Liver (tissue), 9 donors: Measurements from ENCODE around the gene C1QTNF3. TPM values are rescaled to one million over a fixed set of nuclear protein-coding genes. Genes with fewer than 3 reads are reported as not detected.

Experiments used
- DNase-seq: peaks from one replicate; pipeline ENCODE4 v3.0.0-alpha.2; 2017; ENCODE audit warnings: low spot score
- H3K27ac ChIP-seq, 2 donors: one replicate each; pipeline ENCODE4 v1.7.0; 2013; ENCODE audit warnings: inconsistent platforms in 2 of 2, low read length in 2 of 2, control low read depth in 1 of 2, low read depth in 1 of 2, mild to moderate bottlenecking in 1 of 2
- H3K27me3 ChIP-seq, 4 donors: one replicate each; pipeline versions ENCODE4 v1.6.1 to v1.7.0; 2013; ENCODE audit warnings: low read length in 3 of 4, inconsistent platforms in 1 of 4, mild to moderate bottlenecking in 1 of 4, moderate library complexity in 1 of 4; ENCODE audit not compliant: control insufficient read depth in 4 of 4, insufficient read depth in 4 of 4
- H3K36me3 ChIP-seq, 4 donors: one replicate each; pipeline versions ENCODE4 v1.6.1 to v1.7.0; 2013; ENCODE audit warnings: low read length in 3 of 4, mild to moderate bottlenecking in 3 of 4, low read depth in 1 of 4, moderate library complexity in 1 of 4; ENCODE audit not compliant: control insufficient read depth in 4 of 4, insufficient read depth in 3 of 4
- H3K4me1 ChIP-seq, 4 donors: one replicate each; pipeline versions ENCODE4 v1.6.1 to v1.7.0; 2013; ENCODE audit warnings: low read length in 3 of 4, mild to moderate bottlenecking in 3 of 4, moderate library complexity in 1 of 4; ENCODE audit not compliant: control insufficient read depth in 4 of 4, insufficient read depth in 4 of 4
- H3K4me3 ChIP-seq, 3 donors: one replicate each; pipeline versions ENCODE4 v1.6.1 to v1.7.0; 2013; ENCODE audit warnings: low read length in 3 of 3, control low read depth in 1 of 3, low read depth in 1 of 3, mild to moderate bottlenecking in 1 of 3
- H3K9ac ChIP-seq, 2 donors: one replicate each; pipeline ENCODE4 v1.7.0; 2013; ENCODE audit warnings: low read length in 2 of 2, mild to moderate bottlenecking in 2 of 2, moderate library complexity in 2 of 2, control low read depth in 1 of 2, low read depth in 1 of 2
- H3K9me3 ChIP-seq, 4 donors: one replicate each; pipeline versions ENCODE4 v1.6.1 to v1.7.0; 2013; ENCODE audit warnings: low read length in 3 of 4; ENCODE audit not compliant: control insufficient read depth in 4 of 4
- EGR1 ChIP-seq, 2 donors: IDR thresholded peaks; 2 replicates each; pipeline ENCODE4 v1.6.1; 2016 to 2018; ENCODE audit warnings: antibody characterized with exemption in 2 of 2, low read depth in 2 of 2
- FOXA2 ChIP-seq: IDR thresholded peaks from 2 replicates; pipeline ENCODE4 v1.6.1; 2016; ENCODE audit warnings: antibody characterized with exemption
- GABPA ChIP-seq, 2 donors: IDR thresholded peaks in 1 of 2; conservative IDR thresholded peaks in 1 of 2; 2 replicates each; pipeline ENCODE4 v1.6.1; 2016; ENCODE audit warnings: antibody characterized with exemption in 2 of 2, mild to moderate bottlenecking in 1 of 2, moderate library complexity in 1 of 2
- HNF4A ChIP-seq, 2 donors: conservative IDR thresholded peaks; 2 replicates each; pipeline ENCODE4 v1.6.1; 2016; ENCODE audit warnings: antibody characterized with exemption in 2 of 2, mild to moderate bottlenecking in 2 of 2
- HNF4G ChIP-seq: IDR thresholded peaks from 2 replicates; pipeline ENCODE4 v1.6.1; 2016; ENCODE audit warnings: antibody characterized with exemption
- NR2F2 ChIP-seq: IDR thresholded peaks from 2 replicates; pipeline ENCODE4 v1.6.1; 2016; ENCODE audit warnings: antibody characterized with exemption
- RAD21 ChIP-seq, 2 donors: IDR thresholded peaks; 2 replicates each; pipeline ENCODE4 v1.6.1; 2016; ENCODE audit warnings: antibody characterized with exemption in 2 of 2, mild to moderate bottlenecking in 2 of 2
- RXRA ChIP-seq, 2 donors: IDR thresholded peaks; 2 replicates each; pipeline ENCODE4 v1.6.1; 2017 to 2018; ENCODE audit warnings: antibody characterized with exemption in 2 of 2, mild to moderate bottlenecking in 1 of 2
- TAF1 ChIP-seq: conservative IDR thresholded peaks from 2 replicates; pipeline ENCODE4 v1.6.1; 2016; ENCODE audit warnings: antibody characterized with exemption, mild to moderate bottlenecking
- YY1 ChIP-seq: IDR thresholded peaks from 2 replicates; pipeline ENCODE4 v1.6.1; 2016; ENCODE audit warnings: antibody characterized with exemption, mild to moderate bottlenecking
- WGBS: extraction: QIAGEN DNeasy Blood & Tissue Kit; methylation state at CpG from one replicate; pipeline ENCODE4 v1.1.7; 2013; 5-methylcytosine and 5-hydroxymethylcytosine counted together
- polyA plus RNA-seq, 2 donors: library from polyadenylated mRNA; stranded (reverse) in 1 of 2; unstranded in 1 of 2; fragments of 200-250 nt in 1 of 2; fragments of >200 nt in 1 of 2; fragmentation: Nextera tagmentation in 1 of 2; extraction: Ambion mirVana in 1 of 2; gene quantifications; one replicate each; pipeline versions ENCODE4 v1.2.1 to v1.2.3, GENCODE V29; 2013 to 2015
- total RNA-seq, 2 donors: library from RNA; depleted of rRNA; stranded (reverse); fragments of >200 nt; gene quantifications; one replicate each; pipeline ENCODE4 v1.2.3, GENCODE V29; 2014
- TF ChIP-seq, protein P1 (sequence below): IDR thresholded peaks from 2 replicates; pipeline ENCODE4 v1.6.1; 2016; ENCODE audit warnings: antibody characterized with exemption
- TF ChIP-seq, protein P2 (sequence below): fragments of 150-350 bp; IDR thresholded peaks from 2 replicates; pipeline ENCODE4 v1.5.1; 2017; ENCODE audit warnings: improper control_type of control experiment, low read depth, low read length; ENCODE audit not compliant: missing input control
- TF ChIP-seq, protein P3 (sequence below): IDR thresholded peaks from 2 replicates; pipeline ENCODE4 v1.6.1; 2016; ENCODE audit warnings: antibody characterized with exemption
- TF ChIP-seq, protein P4 (sequence below): IDR thresholded peaks from 2 replicates; pipeline ENCODE4 v1.6.1; 2016; ENCODE audit warnings: antibody characterized with exemption
- TF ChIP-seq, protein P5 (sequence below): IDR thresholded peaks from 2 replicates; pipeline ENCODE4 v1.6.1; 2016; ENCODE audit warnings: antibody characterized with exemption, mild to moderate bottlenecking
- donor health status: healthy.
- donor health status: healthy.
- donor health status: healthy.
- donor health status: healthy.
- donor health status: healthy.

The C1QTNF3 gene
- total and polyA plus RNA-seq, 4 donors, result 0.81 to 6.2 (median 2.5) TPM

DNA sequence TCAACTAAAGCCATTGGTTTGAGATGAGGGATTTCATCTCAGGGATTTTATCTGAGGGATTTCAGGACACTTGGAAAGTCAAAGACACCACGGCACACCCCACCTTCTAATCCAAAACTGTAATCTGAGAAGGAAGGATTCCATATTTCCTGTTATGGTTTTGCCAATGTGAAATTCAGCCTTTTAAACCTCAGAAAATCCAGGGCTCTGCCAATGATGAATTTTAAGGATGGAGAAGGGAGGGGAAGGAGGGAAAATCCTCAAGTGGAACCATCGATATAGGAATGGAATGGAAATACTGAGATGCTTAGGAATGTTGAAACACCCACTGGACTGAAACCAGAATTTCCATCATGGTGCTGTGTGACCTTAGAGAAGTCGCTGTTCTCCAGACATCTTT, 5.3 kb downstream of the C1QTNF3 start:
- no peak for TF ChIP-seq HNF4A (conservative IDR thresholded peaks at IDR 0.05)
- no peak for TF ChIP-seq TAF1
- no peak for TF ChIP-seq GABPA (IDR thresholded peaks at IDR 0.05 in 1 of 2, conservative IDR thresholded peaks at IDR 0.05 in 1 of 2)
- no peak for TF ChIP-seq YY1
- no peak for TF ChIP-seq NR2F2
- TF ChIP-seq RAD21 (IDR thresholded peaks at IDR 0.05), result no peak
- no peak for TF ChIP-seq FOXA2
- no peak for TF ChIP-seq EGR1 (IDR thresholded peaks at IDR 0.05; ENCODE audit: low read depth in 2 of 2)
- TF ChIP-seq, protein P1, sequence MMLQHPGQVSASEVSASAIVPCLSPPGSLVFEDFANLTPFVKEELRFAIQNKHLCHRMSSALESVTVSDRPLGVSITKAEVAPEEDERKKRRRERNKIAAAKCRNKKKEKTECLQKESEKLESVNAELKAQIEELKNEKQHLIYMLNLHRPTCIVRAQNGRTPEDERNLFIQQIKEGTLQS, result no peak
- TF ChIP-seq, protein P2, sequence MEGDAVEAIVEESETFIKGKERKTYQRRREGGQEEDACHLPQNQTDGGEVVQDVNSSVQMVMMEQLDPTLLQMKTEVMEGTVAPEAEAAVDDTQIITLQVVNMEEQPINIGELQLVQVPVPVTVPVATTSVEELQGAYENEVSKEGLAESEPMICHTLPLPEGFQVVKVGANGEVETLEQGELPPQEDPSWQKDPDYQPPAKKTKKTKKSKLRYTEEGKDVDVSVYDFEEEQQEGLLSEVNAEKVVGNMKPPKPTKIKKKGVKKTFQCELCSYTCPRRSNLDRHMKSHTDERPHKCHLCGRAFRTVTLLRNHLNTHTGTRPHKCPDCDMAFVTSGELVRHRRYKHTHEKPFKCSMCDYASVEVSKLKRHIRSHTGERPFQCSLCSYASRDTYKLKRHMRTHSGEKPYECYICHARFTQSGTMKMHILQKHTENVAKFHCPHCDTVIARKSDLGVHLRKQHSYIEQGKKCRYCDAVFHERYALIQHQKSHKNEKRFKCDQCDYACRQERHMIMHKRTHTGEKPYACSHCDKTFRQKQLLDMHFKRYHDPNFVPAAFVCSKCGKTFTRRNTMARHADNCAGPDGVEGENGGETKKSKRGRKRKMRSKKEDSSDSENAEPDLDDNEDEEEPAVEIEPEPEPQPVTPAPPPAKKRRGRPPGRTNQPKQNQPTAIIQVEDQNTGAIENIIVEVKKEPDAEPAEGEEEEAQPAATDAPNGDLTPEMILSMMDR, result no peak
- TF ChIP-seq HNF4G, result no peak
- no peak for TF ChIP-seq RXRA (IDR thresholded peaks at IDR 0.05)
- TF ChIP-seq, protein P3, sequence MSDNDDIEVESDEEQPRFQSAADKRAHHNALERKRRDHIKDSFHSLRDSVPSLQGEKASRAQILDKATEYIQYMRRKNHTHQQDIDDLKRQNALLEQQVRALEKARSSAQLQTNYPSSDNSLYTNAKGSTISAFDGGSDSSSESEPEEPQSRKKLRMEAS, result no peak
- TF ChIP-seq, protein P4, sequence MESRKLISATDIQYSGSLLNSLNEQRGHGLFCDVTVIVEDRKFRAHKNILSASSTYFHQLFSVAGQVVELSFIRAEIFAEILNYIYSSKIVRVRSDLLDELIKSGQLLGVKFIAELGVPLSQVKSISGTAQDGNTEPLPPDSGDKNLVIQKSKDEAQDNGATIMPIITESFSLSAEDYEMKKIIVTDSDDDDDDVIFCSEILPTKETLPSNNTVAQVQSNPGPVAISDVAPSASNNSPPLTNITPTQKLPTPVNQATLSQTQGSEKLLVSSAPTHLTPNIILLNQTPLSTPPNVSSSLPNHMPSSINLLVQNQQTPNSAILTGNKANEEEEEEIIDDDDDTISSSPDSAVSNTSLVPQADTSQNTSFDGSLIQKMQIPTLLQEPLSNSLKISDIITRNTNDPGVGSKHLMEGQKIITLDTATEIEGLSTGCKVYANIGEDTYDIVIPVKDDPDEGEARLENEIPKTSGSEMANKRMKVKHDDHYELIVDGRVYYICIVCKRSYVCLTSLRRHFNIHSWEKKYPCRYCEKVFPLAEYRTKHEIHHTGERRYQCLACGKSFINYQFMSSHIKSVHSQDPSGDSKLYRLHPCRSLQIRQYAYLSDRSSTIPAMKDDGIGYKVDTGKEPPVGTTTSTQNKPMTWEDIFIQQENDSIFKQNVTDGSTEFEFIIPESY, result no peak
- TF ChIP-seq, protein P5, sequence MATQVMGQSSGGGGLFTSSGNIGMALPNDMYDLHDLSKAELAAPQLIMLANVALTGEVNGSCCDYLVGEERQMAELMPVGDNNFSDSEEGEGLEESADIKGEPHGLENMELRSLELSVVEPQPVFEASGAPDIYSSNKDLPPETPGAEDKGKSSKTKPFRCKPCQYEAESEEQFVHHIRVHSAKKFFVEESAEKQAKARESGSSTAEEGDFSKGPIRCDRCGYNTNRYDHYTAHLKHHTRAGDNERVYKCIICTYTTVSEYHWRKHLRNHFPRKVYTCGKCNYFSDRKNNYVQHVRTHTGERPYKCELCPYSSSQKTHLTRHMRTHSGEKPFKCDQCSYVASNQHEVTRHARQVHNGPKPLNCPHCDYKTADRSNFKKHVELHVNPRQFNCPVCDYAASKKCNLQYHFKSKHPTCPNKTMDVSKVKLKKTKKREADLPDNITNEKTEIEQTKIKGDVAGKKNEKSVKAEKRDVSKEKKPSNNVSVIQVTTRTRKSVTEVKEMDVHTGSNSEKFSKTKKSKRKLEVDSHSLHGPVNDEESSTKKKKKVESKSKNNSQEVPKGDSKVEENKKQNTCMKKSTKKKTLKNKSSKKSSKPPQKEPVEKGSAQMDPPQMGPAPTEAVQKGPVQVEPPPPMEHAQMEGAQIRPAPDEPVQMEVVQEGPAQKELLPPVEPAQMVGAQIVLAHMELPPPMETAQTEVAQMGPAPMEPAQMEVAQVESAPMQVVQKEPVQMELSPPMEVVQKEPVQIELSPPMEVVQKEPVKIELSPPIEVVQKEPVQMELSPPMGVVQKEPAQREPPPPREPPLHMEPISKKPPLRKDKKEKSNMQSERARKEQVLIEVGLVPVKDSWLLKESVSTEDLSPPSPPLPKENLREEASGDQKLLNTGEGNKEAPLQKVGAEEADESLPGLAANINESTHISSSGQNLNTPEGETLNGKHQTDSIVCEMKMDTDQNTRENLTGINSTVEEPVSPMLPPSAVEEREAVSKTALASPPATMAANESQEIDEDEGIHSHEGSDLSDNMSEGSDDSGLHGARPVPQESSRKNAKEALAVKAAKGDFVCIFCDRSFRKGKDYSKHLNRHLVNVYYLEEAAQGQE, result no peak
- Histone ChIP-seq H3K27ac (no peak overlapping the region), H3K4me1 (peaks cover 15 to 23% (median 15%) of the 10 kb centered on the region in 4 donors), H3K9ac (no peak overlapping the region), H3K4me3 (no peak overlapping the region), H3K36me3 (no peaks in the 10 kb centered on the region), H3K27me3 (no peaks in the 10 kb centered on the region), H3K9me3 (no peaks in the 10 kb centered on the region)
- no peak for DNase-seq
- 93% methylated on average over 3 of the region's 3 CpGs for WGBS

DNA sequence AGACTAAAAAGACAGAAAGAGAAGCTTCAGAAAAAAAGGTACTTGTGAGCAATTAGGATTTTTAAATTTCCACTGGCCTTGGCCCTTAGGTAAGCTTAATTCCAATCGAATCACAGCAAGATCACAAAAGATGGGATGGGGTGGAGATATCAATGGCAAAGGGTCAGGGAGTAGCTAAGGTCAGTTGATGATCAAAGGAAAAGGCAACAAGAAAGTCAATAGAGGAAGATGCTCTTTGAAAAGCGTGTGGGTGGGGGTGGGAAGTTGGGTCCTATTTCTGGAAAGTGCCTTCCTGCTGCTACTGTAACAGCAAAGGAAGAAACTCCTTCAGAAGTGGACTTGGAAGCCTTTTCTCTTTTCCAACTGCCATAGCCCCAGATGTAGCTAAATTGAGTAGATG, 7.3 kb downstream of the C1QTNF3 start:
- H3K27me3 ChIP-seq, result no peaks in the 10 kb centered on the region
- H3K4me3 ChIP-seq, result no peak overlapping the region
- DNase-seq, result no peak
- H3K36me3 ChIP-seq, result no peaks in the 10 kb centered on the region
- H3K27ac ChIP-seq, result no peak overlapping the region
- TF ChIP-seq, protein P1, result no peak
- TF ChIP-seq RXRA (IDR thresholded peaks at IDR 0.05), result peak; percentile 15 to 33
- WGBS, result 58% methylated on average over 2 of the region's 2 CpGs
- peaks cover 15 to 29% (median 20%) of the 10 kb centered on the region in 4 donors for H3K4me1 ChIP-seq
- H3K9ac ChIP-seq, result no peak overlapping the region
- no peaks in the 10 kb centered on the region for H3K9me3 ChIP-seq
